Esophagus squamous epithelium (tissue), 4 donors: ENCODE data around the gene PSMG4.

Experiments used
- POLR2A ChIP-seq, 4 donors: fragments of 450-650 bp; IDR thresholded peaks; one replicate each; pipeline ENCODE4 v1.6.1; 2017; ENCODE audit warnings: antibody characterized with exemption in 4 of 4, mild to moderate bottlenecking in 4 of 4, moderate library complexity in 3 of 4
- TF ChIP-seq, protein P1 (sequence below), 6 experiments: fragments of 450-650 bp in 4 of 6; fragments of 200-600 bp in 2 of 6; sonication (generic) in 2 of 6; IDR thresholded peaks; one replicate each; pipeline ENCODE4 v1.5.1; 2016 to 2019; ENCODE audit warnings: antibody characterized with exemption in 6 of 6, mild to moderate bottlenecking in 4 of 6, moderate library complexity in 4 of 6

DNA sequence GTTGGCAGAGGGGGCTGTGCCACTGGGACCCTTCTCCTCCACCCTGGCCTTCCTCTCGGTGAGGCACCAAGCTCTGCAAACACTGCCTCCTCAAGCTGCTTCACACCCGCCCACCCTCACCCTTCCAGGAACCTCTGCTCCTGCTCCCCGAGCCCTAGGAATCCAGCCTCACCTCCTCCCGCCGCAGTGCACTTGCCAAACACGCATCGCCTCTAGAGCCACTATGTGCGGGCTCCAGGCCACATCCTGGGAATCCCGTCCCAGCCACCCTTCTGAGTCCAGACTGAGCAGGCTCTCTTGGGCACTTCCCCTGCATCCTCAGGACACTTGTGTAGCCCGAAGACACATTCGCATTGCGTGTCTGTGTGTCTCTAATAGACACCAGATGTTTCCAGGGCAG lies 18.5 kb downstream of the PSMG4 start:
- TF ChIP-seq, protein P1, sequence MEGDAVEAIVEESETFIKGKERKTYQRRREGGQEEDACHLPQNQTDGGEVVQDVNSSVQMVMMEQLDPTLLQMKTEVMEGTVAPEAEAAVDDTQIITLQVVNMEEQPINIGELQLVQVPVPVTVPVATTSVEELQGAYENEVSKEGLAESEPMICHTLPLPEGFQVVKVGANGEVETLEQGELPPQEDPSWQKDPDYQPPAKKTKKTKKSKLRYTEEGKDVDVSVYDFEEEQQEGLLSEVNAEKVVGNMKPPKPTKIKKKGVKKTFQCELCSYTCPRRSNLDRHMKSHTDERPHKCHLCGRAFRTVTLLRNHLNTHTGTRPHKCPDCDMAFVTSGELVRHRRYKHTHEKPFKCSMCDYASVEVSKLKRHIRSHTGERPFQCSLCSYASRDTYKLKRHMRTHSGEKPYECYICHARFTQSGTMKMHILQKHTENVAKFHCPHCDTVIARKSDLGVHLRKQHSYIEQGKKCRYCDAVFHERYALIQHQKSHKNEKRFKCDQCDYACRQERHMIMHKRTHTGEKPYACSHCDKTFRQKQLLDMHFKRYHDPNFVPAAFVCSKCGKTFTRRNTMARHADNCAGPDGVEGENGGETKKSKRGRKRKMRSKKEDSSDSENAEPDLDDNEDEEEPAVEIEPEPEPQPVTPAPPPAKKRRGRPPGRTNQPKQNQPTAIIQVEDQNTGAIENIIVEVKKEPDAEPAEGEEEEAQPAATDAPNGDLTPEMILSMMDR (IDR thresholded peaks at IDR 0.05), result no peak
- no peak for TF ChIP-seq POLR2A (IDR thresholded peaks at IDR 0.05)
